ENCODE results near the gene MLLT6. TPM values are rescaled to one million over a fixed set of nuclear protein-coding genes. Genes with fewer than 3 reads are reported as not detected.

Gene MLLT6
- total and polyA plus RNA-seq, 9 donors: 52.3 to 278 (median 170) TPM

DNA sequence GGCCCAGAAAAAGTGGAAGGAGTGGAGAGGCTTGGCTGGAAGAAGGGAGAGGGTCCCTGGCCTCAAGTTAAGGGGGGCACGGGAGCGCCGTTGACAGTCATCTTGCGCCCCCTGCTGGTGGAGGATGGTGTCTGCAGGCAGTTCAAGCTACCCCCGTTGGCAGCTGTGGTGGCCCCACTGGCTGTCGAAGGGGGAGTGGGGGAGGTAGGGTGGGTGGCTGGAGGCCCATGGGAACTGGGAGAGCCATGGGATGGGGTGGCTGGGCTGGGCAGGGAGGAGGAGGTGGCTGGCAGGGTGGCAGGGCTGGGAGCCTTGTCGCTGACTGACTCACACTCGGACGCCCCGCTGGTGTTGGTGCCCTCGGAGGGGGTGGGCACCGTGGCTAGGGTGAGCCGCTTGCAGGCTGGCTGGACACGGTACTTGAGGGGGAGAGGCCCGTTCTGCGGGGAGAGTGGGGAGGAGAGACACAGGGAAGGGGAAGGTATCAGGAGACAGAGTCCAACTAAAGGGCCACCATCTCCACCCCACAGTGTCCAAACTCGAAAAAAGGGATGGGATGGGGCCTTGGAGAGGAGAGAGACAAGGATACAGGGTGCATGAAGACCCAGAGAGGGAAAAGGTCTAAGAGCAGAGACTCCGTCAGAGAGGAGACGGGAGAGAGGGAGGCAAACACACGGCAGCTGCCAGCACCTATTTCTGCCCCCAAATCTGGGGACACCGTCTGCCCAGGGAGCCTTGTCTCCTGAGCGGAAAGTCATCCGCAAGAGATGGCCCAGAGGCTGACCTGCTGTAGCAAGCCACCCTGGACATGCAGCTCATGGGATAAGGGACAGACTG, 30.3 kb downstream of the MLLT6 start:
- intact Hi-C loops (cut with DNase I): loop anchor here (5.0 kb wide), 1 partner anchor 58 kb away; no protein-coding TSS in a partner anchor
- no peaks in the 10 kb centered on the region for H3K9me3 ChIP-seq
- peak in 4 of 5 donors; percentile 76 to 81 (median 78) for DNase-seq
- no peaks in the 10 kb centered on the region for H3K27me3 ChIP-seq
- WGBS, 3 donors: 44 to 47% (median 45%) methylated on average over 23 of the region's 23 CpGs
- no peak overlapping the region for H3K4me3 ChIP-seq
- H3K36me3 ChIP-seq: no peaks in the 10 kb centered on the region
- TF ChIP-seq EP300 (IDR thresholded peaks at IDR 0.05): no peak
- TF ChIP-seq, protein P1, sequence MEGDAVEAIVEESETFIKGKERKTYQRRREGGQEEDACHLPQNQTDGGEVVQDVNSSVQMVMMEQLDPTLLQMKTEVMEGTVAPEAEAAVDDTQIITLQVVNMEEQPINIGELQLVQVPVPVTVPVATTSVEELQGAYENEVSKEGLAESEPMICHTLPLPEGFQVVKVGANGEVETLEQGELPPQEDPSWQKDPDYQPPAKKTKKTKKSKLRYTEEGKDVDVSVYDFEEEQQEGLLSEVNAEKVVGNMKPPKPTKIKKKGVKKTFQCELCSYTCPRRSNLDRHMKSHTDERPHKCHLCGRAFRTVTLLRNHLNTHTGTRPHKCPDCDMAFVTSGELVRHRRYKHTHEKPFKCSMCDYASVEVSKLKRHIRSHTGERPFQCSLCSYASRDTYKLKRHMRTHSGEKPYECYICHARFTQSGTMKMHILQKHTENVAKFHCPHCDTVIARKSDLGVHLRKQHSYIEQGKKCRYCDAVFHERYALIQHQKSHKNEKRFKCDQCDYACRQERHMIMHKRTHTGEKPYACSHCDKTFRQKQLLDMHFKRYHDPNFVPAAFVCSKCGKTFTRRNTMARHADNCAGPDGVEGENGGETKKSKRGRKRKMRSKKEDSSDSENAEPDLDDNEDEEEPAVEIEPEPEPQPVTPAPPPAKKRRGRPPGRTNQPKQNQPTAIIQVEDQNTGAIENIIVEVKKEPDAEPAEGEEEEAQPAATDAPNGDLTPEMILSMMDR (IDR thresholded peaks at IDR 0.05): peak; percentile 67 to 91 (median 90)
- TF ChIP-seq POLR2A (IDR thresholded peaks at IDR 0.05): no peak
- peaks cover 6% of the 10 kb centered on the region for H3K4me1 ChIP-seq (ENCODE audit: insufficient read depth)
- no peak overlapping the region for H3K27ac ChIP-seq

GRCh38 chr17:38738007-38738662, 33.1 kb downstream of the MLLT6 start:
- intact Hi-C loops (cut with DNase I): loop anchor here (5.0 kb wide), 1 partner anchor 61 kb away; no protein-coding TSS in a partner anchor

GRCh38 chr17:38738686-38739085, 33.6 kb downstream of the MLLT6 start:
- no peak for DNase-seq
- no peak overlapping the region for H3K27ac ChIP-seq
- TF ChIP-seq, protein P1 (IDR thresholded peaks at IDR 0.05): no peak
- TF ChIP-seq POLR2A (IDR thresholded peaks at IDR 0.05): no peak
- TF ChIP-seq EP300 (IDR thresholded peaks at IDR 0.05): no peak
- no peaks in the 10 kb centered on the region for H3K27me3 ChIP-seq
- H3K36me3 ChIP-seq: no peaks in the 10 kb centered on the region
- 92 to 94% (median 92%) methylated on average over 16 of the region's 16 CpGs for WGBS, 3 donors
- H3K9me3 ChIP-seq: no peaks in the 10 kb centered on the region
- intact Hi-C loops (cut with DNase I): loop anchor here (5.0 kb wide), 1 partner anchor 61 kb away; no protein-coding TSS in a partner anchor
- peaks cover 14% of the 10 kb centered on the region for H3K4me1 ChIP-seq (ENCODE audit: insufficient read depth)
- no peak overlapping the region for H3K4me3 ChIP-seq

More at GRCh38 chr17:38738007-38738662, 33.1 kb downstream of the MLLT6 start:
- H3K27ac ChIP-seq: no peak overlapping the region
- 87 to 90% (median 88%) methylated on average over 14 of the region's 14 CpGs for WGBS, 3 donors
- TF ChIP-seq, protein P1 (IDR thresholded peaks at IDR 0.05): no peak
- no peak for TF ChIP-seq POLR2A (IDR thresholded peaks at IDR 0.05)
- no peak for TF ChIP-seq EP300 (IDR thresholded peaks at IDR 0.05)
- no peak overlapping the region for H3K4me3 ChIP-seq
- DNase-seq: no peak
- peaks cover 14% of the 10 kb centered on the region for H3K4me1 ChIP-seq (ENCODE audit: insufficient read depth)
- H3K36me3 ChIP-seq: no peaks in the 10 kb centered on the region
- H3K27me3 ChIP-seq: no peaks in the 10 kb centered on the region
- no peaks in the 10 kb centered on the region for H3K9me3 ChIP-seq

- Histone ChIP-seq H3K9me3 (no peaks in the 10 kb centered on the region), H3K27ac (no peak overlapping the region), H3K27me3 (no peaks in the 10 kb centered on the region), H3K36me3 (no peaks in the 10 kb centered on the region), H3K4me3 (no peak overlapping the region), H3K4me1 (ENCODE audit: insufficient read depth) (peaks cover 14% of the 10 kb centered on the region)
- TF ChIP-seq, protein P1 (IDR thresholded peaks at IDR 0.05): no peak
- TF ChIP-seq EP300 (IDR thresholded peaks at IDR 0.05) (no peak), POLR2A (IDR thresholded peaks at IDR 0.05) (no peak)
- WGBS, 3 donors: 70 to 78% (median 75%) methylated on average over 14 of the region's 14 CpGs
- DNase-seq: peak in 1 of 5 donors; percentile 30
- intact Hi-C loops (cut with DNase I): loop anchor here (5.0 kb wide), 1 partner anchor 62 kb away; no protein-coding TSS in a partner anchor
These were observed 34.2 kb downstream of the MLLT6 start for GRCh38 chr17:38739305-38739704.

All from ovary (tissue), 9 donors.